NCI-H1105 (cell line): Measurements from ENCODE around the gene RBM19.
"Not testable (repeated sequence)": the region's sequence is repeated elsewhere in the genome, so short reads cannot be mapped to it uniquely, and the experiment has no call there.

Source experiments
- DNase-seq: peaks from one replicate; lab custom pipeline; 2025; lab: John Stamatoyannopoulos, UW

Gene RBM19

DNA sequence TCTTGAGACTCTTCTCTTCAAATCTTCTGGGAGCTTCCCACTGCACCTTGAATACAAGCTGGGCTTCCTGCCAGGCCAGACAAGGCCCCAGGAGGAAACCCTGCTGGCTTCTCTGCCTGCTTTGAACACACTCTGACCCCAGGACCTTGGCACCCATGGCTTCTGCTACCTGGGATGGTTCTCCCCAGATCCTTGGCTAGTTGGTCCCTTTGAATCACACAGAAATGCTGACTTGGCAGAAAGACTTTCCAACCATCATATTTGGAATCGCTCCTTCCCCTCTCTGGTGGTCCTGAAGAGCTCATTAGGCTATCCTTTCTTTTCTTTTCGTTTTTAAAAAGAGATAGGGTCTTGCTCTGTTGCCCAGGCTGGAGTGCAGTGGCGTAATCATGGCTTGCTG, 132.7 kb downstream of the RBM19 start:
- DNase-seq, result no peak

DNA sequence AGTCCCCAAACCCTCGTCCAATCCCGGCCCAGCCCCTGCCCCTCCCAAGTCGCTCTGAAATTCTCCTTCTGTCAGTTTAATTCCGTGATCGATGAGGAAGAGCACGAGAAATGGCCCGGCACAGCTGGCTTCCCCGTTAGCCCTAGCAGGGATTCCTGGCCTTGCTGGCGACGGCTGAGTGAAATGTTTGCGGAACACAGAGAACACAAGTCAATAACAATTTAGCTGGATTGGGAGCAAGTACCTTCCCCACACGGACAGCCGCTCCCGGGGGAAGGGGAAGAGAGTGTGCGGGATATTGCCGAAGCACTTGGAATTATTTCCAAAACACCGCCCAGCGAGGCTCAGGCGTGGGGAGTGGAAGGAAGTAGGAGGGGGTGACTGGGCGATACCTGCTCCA, 134.6 kb downstream of the RBM19 start:
- DNase-seq, result no peak

DNA sequence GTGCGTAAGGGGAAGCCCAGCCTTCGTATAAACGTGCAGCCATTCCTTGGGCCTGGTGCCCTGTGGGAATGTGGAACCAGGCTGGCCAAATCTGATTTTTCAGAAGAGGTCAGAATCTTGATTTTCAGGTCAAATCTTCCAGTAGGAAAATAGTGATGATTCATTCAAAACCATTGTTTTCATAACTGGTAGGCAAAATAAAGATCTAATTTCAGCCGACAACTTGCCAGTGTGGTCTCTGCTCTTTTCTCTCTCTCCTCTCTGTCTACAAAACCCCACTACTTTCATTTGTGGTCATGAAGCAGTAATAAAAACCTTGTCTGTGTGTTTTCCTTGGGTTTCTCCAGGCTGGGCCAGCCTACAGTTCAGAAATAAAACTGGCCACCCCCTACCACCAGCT, 135.1 kb downstream of the RBM19 start:
- no peak for DNase-seq

DNA sequence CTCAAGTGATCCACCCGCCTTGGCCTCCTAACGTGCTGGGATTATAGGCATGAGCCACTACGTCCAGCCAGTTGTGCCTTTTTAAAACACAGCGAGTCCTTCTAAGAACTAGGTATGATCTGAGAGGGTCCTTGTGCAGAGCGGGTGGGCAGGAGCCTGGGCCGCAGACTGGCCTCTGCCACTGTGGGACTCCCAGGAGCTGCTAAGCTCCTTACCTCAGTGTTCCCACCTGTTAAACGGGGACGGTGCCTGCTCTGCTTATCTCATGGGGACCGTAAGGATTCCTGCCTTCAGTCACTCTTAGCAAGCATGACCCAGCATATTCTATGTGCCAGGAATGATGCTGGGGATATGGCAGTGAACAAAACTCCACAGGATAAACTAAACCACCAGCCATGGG, 136.9 kb downstream of the RBM19 start:
- no peak for DNase-seq

DNA sequence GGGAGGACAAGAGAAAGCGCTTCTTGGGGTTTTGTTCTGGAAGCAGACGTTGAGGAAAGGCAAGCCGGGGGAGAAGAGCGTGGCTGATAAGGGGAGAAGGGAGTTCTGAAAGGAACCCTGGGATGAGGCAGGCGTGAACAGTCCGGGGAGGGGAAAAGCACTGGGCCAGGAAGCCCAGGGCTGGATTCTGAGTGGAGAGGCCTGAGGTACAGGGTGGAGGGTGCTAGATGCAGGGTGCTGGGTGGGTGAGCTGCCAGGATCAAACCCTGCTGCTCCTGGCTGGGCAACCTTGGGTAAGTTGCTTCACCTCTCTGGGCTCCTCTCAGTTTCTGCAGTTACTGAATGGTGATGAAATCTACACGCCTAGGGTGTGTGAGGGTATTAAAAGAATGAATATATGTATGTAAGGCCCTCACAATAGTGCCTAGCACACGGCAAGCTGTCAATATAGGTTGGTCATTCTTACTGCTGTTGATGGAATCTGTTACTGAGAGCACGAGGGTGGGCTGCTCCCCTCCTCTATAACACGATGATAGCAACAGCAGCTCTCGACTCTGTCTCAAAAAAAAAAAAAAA, 138.5 kb downstream of the RBM19 start:
- DNase-seq, result no peak

DNA sequence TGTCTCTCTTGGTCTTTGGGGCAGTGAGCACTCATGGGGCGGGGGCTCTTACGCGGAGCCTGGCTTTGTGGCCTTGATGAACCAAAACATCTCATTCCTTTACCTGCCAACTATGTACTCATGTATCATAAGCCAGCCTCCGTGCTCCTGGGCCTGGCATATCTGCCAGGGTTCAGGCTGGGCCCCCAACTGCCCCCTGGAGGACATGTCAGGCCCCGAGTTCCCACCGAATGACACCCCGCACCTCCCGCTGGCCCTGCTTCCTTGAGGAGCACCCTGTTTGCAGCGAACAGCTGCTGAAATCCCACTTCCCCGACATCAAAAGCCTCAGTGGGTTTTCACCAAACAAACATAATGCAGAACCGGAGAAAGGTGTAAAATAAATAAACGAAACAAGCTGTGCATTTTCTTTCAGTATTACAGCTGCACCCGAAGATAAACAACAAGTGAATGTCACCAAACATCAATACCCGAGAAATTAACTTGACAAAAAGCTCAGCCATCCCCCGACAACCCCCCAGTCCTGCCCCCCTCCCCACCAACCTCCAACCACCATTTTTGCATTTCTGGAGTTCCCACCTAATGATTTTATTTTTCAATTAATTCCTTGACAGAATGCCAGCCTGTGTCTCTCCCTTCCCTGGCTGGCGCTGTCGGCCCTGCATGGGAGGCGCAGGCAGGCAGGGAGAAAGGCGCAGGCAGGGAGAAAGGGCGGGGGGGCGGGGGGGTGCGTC, 139.2 kb downstream of the RBM19 start:
- no peak for DNase-seq

DNA sequence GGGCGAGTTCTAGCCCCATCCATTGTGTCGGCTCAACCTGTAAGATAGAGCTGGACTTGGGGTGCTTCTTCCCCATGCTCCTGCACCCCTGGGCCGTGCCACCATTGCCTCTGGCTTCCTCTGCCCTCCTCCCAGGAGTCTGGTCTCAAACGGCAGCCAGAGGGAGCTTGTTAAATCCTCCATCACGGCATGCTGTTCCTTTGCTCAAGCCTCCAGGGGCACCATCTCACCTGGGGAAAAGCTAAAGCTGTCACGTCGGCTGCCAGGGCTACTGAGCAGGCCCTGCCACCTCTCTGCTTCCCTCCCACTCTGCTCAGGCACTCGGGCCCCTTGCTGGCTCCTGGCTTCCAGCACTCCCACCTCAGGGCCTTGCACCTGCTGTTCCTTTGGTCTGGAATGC, 140.4 kb downstream of the RBM19 start:
- DNase-seq, result no peak

DNA sequence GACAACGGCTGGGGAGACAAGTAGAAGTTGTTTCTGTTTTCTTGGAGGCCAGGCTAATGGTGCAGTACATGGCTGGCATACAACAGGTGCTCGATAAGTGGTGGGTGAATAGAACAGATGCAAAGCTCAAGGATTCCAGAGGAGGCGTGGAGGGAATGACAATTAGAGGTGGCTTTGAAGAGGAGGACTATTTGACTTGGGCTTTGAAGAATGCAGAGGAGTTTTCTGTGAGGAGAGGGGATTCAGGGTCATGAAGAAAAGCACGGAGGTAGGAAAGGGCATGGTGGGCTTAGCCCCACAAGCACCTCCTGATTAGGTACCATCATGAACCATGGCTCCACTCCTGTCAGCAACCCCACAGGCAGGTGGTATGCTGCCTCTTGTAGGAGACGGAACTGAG, 142.3 kb downstream of the RBM19 start:
- no peak for DNase-seq

DNA sequence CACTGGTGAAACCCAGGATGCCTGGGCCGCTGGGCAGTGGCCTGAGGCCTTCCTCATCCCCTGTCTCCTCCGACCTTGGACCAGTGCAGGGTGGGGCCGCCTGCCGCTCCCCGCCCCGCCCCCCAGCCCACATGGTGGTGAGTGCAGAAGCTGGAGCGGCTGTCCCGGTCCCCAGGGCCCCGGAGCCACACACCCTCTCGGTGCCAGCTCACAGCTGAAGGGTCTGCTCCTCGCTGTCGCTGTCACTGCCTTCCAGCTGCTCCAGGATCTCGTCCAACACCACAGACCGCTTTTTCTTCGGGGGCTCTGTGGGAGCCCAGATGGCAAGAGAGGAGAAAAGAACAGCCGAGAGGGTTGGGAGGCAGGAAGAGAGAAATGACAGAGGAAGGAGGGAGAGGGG, 143.1 kb downstream of the RBM19 start:
- no peak for DNase-seq

DNA sequence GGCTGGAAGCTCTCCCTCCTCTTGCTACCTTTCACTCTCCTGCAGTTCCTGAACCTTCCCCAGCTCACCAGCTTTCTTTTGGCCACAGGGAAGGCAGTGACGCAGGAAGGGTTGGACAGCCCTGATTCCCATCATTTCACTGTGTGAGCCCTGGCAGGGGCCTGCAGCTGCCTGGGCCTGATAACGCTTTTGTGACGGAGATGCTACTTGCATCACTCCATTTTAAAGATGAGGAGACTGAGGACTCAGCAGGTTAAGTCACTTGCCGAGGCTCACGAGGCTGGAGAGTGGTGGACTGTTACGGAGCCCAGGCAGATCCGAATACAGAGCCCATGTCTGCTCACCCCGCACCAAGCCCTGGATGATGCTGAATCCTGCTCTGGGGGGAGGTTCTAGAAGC, 145.3 kb downstream of the RBM19 start:
- no peak for DNase-seq

DNA sequence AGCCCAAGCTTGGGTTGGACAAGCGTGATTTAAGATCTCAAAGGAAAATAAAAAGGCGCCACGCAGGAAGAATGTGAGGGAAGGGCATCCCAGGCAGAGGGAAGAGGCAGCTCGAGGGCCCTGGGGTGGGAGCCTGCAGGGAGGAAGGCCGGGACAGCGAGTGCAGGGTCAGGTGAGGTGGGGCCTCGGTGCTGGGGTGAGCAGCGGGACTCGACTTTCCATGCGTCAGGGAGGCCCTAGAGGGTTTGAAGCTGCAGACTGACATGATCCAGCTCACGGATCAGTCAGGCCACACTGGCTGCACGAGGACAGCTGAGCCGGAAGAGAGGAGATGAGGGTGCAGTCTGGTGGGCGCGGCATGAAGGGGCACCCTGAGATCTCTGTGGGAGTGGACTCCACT, 145.8 kb downstream of the RBM19 start:
- no peak for DNase-seq

DNA sequence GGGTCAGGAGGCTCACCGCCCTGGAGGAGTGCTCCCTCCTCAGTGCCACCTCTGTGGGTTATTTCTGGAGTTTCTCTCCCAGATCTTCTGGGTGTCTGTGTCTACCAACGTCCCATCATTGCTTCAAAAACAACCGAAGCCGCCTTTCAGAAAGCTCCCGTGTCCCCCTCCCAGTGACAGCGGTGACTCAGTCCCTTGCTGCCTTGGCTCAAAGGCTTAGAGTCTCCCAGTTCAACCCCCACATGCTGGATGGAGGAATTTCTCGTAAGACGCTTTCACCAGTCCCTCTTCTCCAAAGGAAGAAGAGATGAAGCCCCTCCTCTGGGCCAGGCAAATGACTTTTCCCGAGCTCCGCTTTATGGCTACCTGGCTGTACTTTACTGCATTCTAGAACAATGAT, 146.6 kb downstream of the RBM19 start:
- DNase-seq, result no peak

DNA sequence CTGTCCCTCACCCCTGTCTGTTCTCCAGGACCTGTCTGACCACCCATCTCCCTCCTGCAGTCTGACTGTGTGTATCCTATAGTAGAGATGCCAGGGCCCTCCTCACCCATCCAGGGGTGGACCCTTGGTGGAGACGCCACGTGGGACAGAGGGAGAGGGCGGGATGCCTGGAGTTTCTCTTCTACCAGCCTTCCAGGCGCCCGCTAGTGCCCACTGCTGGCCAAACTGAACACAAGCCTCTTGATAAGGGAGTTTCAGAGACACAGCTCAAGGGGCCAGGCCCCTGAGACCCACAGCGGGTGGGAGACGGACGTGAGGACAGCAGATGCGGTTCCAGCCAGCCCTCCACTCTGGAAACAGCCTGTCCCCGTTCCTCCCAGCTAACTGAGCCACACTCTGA, 147.3 kb downstream of the RBM19 start:
- no peak for DNase-seq

DNA sequence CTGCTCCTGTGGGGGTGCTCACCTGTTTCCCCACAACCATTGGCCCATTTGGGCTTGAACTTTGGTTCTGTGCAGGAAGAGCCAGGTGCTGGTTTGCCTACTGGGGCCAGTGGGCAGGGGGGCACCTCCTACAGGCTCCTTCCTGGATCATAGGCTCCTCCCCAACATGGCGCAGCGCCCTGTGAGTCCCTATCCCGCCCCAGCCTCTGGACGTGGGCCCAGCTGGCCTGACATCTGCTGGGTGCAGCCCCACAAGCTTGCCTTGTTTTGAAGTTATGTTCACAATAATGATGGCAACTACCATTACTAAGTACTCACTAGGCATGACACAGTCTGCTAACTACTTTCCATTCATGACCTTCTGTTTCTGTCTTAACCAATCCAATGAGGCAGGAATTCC, 147.8 kb downstream of the RBM19 start:
- DNase-seq, result no peak

DNA sequence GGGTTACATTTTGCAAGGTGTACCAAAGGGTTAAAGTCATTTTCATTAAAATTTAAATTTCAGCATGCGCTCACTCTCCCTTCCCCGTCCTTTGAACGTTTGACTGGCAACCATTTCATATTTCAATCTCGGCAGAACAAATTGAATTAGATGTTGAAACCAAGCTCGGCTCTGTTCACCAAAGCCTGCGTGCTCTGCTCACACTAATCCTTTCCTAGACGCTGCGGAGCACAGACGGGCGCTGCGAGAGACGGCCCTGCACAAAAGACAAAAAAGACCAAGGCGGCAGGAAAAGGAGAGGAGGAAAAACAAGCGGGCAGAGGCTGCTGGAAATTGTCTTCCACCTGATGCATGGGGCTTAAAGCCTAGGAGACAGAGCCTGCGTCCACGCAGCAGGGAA, 149.3 kb downstream of the RBM19 start:
- DNase-seq, result no peak

DNA sequence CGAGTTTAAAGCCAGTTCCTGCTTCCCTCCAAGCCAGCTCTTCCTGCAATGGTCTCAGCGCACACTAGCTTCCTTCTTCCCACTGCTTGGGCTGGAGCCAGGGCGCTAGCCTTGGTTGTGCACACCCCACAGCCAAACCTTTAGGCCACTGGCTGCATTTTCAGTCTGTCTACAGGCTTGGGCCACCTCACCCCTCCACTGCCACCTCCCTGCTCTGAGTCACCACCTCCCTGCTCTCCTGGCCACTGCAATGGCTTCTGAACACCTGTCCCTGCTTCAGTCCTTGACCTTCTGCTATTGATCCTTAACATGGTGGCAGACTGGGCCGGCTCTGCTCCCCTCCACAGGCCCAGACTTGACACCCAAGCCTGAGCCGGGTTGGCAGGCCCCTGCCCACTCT, 151.1 kb downstream of the RBM19 start:
- DNase-seq, result no peak

DNA sequence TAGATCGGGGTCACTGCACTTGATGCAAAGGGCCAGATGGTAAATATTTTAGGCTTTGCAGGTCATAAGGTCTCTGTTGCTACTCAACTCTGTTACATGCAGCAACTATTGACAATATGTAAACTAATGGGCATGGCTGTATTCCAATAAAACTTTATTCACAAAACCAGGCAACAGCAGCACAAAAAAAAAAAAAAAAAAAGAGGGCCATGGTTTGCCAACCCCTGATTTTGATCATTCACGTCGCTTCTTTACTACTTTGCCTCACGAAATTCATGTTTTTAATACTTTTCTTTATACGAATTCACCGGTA, 152.9 kb downstream of the RBM19 start:
- DNase-seq, result no peak

DNA sequence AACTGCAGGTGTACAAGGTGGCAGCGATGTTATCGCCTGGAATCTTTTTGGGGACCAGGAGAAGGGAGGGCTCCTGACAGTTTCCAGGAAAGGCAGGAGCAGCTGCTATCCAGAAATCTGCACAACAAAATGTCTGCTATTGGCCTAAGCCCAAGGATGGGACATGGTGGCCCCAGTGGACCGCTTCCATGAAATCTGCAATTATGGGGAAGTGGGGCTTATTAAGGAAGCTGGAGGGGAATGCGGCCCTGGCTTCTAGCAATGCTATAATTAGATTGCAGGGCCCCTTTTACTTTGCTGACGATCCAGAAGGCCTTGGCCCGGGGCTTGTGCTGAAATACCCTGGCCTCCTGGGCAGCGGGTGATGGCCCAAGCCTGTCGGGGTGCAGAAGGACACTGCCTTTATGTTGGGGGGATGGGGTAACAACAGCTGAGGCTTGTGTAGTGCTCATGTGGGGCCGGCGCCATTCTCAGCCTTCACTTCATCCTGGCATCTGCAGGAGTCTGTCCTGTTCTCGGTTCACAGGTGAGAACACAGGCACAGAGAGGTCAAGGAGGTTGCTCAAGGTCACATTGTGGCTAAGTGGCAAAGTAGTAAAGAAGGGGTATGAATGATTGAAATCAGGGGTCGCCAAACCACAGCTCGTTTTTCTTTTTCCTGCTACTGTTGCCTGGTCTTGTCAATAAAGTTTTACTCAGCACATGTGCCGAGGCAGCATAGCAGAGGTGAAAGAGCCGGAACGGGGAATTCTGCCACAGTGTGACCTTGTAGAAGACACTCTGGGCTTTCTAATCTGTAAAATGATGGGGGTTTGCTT, 153.5 kb downstream of the RBM19 start:
- DNase-seq, result no peak

DNA sequence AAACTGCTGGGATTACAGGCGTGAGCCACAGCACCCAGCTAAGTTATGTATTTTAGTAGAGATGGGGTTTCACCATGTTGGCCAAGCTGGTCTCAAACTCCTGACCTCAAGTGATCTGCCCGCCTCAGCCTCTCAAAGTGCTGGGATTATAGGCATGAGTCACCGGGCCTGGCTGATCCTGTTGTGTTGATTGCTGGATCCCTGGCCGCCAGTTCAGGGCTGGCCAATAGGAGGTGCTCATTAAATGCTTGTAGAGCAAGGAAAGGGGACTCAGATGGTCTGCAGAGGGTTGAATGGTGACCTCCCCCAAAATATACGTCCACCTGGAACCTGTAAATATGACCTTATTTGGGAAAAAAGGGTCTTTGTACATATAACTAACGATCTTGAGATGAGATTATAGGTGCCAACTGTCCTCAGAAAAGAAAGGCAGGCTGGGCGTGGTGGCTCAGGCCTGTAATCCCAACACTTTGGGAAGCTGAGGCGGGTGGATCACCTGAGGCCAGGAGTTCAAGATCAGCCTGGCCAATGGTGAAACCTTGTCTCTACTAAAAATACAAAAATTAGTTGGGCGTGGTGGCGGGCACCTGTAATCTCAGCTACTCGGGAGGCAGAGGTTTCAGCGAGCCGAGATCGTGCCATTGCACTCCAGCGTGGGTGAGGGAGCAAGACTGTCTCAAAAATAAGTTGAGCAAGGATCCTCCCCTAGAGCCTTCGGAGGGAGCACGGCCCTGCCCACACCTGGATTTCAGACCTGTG, 156.5 kb downstream of the RBM19 start:
- not testable (repeated sequence) for DNase-seq

DNA sequence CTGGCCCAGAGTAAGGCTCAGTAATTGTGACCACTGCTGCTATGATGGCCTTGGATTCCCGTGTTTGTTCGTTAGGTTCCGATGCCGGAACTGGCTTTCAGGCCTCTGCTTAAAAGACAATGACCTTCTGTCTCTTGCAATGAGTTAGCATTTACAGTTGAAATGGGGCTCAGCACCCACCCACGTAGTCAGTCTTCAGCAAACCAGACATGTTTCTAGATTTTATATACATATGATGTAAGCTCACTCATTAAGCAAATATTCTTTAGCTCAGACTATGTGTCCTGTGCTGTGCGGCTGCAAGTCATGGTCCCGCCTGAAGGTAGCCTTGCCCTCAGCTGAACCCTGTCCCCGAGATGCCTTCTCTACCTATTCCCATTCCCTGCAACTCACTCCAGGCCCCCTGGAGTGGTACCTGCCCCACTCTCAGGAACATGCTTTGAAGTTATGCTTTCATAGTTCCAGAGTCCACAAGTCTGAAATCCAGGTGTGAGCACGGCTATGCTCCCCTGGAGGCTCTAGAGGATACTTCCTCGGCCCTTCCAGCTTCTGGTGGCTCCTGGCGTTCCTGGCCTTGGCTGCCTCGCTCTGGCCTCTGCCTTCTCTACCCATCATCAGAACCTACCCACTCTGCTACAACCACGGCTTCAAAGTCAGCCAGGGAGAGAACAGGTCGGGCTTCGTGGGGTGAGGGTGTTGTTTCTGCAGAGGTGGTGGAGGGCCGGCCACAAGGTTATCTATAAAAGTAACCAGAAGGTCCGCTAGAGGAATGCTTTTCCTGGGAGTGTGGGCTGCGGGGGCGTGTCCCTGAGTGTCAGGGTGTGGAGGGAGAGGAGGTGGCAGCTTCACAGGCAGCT, 157.8 kb downstream of the RBM19 start:
- no peak for DNase-seq

DNA sequence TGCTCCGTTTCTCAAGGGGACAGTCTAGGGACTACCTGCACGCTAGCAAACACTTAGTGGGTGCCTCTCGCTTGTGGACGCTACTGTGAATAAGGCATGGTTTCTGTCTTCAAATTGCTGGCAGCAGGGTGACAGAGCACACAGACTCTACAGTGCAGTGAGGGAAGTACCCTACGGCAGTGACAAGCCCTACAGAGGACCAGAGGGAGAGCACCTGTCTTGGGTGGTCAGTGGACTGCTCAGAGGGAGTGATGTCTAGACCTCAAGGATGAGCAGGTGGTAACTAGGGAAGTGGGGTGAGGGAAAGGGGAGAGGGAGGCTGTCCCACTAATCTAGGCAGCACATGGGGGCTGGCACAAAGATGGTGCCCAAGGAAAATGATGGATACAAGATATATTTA, 160.5 kb downstream of the RBM19 start:
- DNase-seq, result no peak
